HuH-7 (cell line): ENCODE measurements around the gene GABRB1.

Experiments
- DNase-seq: peaks from one replicate; pipeline ENCODE4 v3.0.0; 2011; ENCODE audit warnings: low spot score

GABRB1 gene

GRCh38 chr4:47386561-47387235 is 355.3 kb downstream of the GABRB1 start:
- no peak for DNase-seq

GRCh38 chr4:47390428-47391125 is 359.2 kb downstream of the GABRB1 start:
- DNase-seq: no peak

GRCh38 chr4:47391256-47391655 is 359.9 kb downstream of the GABRB1 start:
- DNase-seq: no peak

GRCh38 chr4:47406408-47406807 is 375.0 kb downstream of the GABRB1 start:
- DNase-seq: no peak

GRCh38 chr4:47410271-47410670 is 378.9 kb downstream of the GABRB1 start:
- DNase-seq: peak; percentile 19

GRCh38 chr4:47413521-47413920 is 382.2 kb downstream of the GABRB1 start:
- DNase-seq: no peak

- no peak for DNase-seq
Measured at GRCh38 chr4:47415719-47416118, 384.4 kb downstream of the GABRB1 start.

- no peak for DNase-seq
Measured at GRCh38 chr4:47418147-47418546, 386.8 kb downstream of the GABRB1 start.

GRCh38 chr4:47419296-47419695 is 387.9 kb downstream of the GABRB1 start:
- peak; percentile 16 for DNase-seq

GRCh38 chr4:47425628-47426027 is 394.3 kb downstream of the GABRB1 start:
- no peak for DNase-seq

GRCh38 chr4:47427935-47428334 is 396.6 kb downstream of the GABRB1 start:
- DNase-seq: no peak

GRCh38 chr4:47432749-47433148 is 401.4 kb downstream of the GABRB1 start:
- no peak for DNase-seq

- DNase-seq: no peak
Measured at GRCh38 chr4:47434931-47435330, 403.6 kb downstream of the GABRB1 start.

GRCh38 chr4:47442980-47443379 is 411.6 kb downstream of the GABRB1 start:
- DNase-seq: no peak

- no peak for DNase-seq
Measured at GRCh38 chr4:47444031-47444430, 412.7 kb downstream of the GABRB1 start.

GRCh38 chr4:47451657-47452056 is 420.3 kb downstream of the GABRB1 start:
- no peak for DNase-seq

- no peak for DNase-seq
Measured at GRCh38 chr4:47462799-47463234, 431.4 kb downstream of the GABRB1 start.

- peak; percentile 91 for DNase-seq
Measured at GRCh38 chr4:47463235-47463956, 432.0 kb downstream of the GABRB1 start, which contains the start of gene COMMD8. TSS of gene COMMD8 (minus strand) at chr4:47463702. CDS start at chr4:47463651, 51 bp downstream.

- DNase-seq: no peak
Measured at GRCh38 chr4:47465004-47465403, 433.6 kb downstream of the GABRB1 start.

GRCh38 chr4:47466056-47466785 is 434.9 kb downstream of the GABRB1 start:
- no peak for DNase-seq

GRCh38 chr4:47468706-47469365 is 437.5 kb downstream of the GABRB1 start:
- DNase-seq: no peak

- no peak for DNase-seq
Measured at GRCh38 chr4:47469951-47470350, 438.6 kb downstream of the GABRB1 start.
